Psoas muscle (tissue), 8 donors: Measurements from ENCODE around the gene GCN1. TPM values are rescaled to one million over a fixed set of nuclear protein-coding genes. Genes with fewer than 3 reads are reported as not detected.

Source experiments
- ATAC-seq, 4 donors: fragments of 200-7000 bp; cut with Tn5 transposase; one replicate each; pipeline ENCODE4 v1.9.1; 2020; ENCODE audit warnings: moderate library complexity in 3 of 4, mild to moderate bottlenecking in 2 of 4
- DNase-seq, 2 donors: peaks; one replicate each; pipeline ENCODE4 v3.0.0-alpha.2; 2020
- H3K27ac ChIP-seq: fragments of 200-600 bp; one replicate; pipeline ENCODE4 v1.8.0; 2022
- H3K27me3 ChIP-seq, 3 donors: fragments of 200-600 bp in 1 of 3; one replicate each; pipeline versions ENCODE4 v1.6.1 to v1.8.0; 2013 to 2022; ENCODE audit warnings: low read length in 2 of 3, mild to moderate bottlenecking in 2 of 3, moderate library complexity in 1 of 3; ENCODE audit not compliant: insufficient read depth in 3 of 3
- H3K36me3 ChIP-seq, 2 donors: fragments of 200-600 bp in 1 of 2; one replicate each; pipeline versions ENCODE4 v1.6.1 to v1.8.0; 2013 to 2022; ENCODE audit warnings: low read depth in 1 of 2, mild to moderate bottlenecking in 1 of 2, moderate library complexity in 1 of 2; ENCODE audit not compliant: insufficient read depth in 1 of 2
- H3K4me1 ChIP-seq: fragments of 200-600 bp; one replicate; pipeline ENCODE4 v1.8.0; 2022
- H3K4me3 ChIP-seq: fragments of 200-600 bp; one replicate; pipeline ENCODE4 v1.8.0; 2022; ENCODE audit warnings: mild to moderate bottlenecking
- H3K9me3 ChIP-seq: fragments of 200-600 bp; one replicate; pipeline ENCODE4 v1.8.0; 2022
- WGBS, 3 donors: extraction: QIAGEN DNeasy Blood & Tissue Kit; methylation state at CpG; one replicate each; pipeline versions ENCODE4 v1.1.6 to v1.1.7; 2013; 5-methylcytosine and 5-hydroxymethylcytosine counted together
- intact Hi-C, 2 donors: fragments of 100-400 bp; cut with DNase I; formaldehyde crosslinking; loops; one replicate each; pipeline versions ENCODE4 v1.11.0 to v1.14.2; 2022
- polyA plus RNA-seq, 3 donors: library from polyadenylated mRNA; stranded (reverse); fragments of 200-250 nt; gene quantifications; one replicate each; pipeline ENCODE4 v1.2.3, GENCODE V29; 2013
- total RNA-seq, 4 donors: library from RNA; stranded (reverse); fragmentation: NEBNext Ultra II Directional in 2 of 4; extraction: Animal tissue kit (Norgen Biotek cat#: 25700) in 2 of 4; gene quantifications; one replicate each; pipeline versions ENCODE4 v1.2.1 to v1.2.4, GENCODE V29; 2021 to 2023
- TF ChIP-seq, protein P1 (sequence below): fragments of 200-600 bp; IDR thresholded peaks from one replicate; pipeline ENCODE4 v1.8.0; 2022; ENCODE audit warnings: antibody characterized with exemption
- donor health status: healthy with polysubstance abuse.
- donor health status: DM: no; HTN: no; CAD: no; lungs with moderate emphysema.
- donor health status: Bipolar disorder and iron deficiency.
- donor health status: healthy.
- donor health status: DM: yes; HTN: yes; CAD: no.
- donor health status: DM: no; HTN: no; CAD: no.
- donor health status: DM: no; HTN: no; CAD: no.
- donor health status: DM: yes; HTN: yes; CAD: no.

The GCN1 gene
- total and polyA plus RNA-seq, 7 donors, result 19.6 to 80.9 (median 63.1) TPM

GRCh38 chr12:120109570-120110267, 84.8 kb downstream of the GCN1 start:
- peaks cover 0 to 32% of the 10 kb centered on the region in 2 donors for H3K36me3 ChIP-seq
- no peak overlapping the region for H3K4me3 ChIP-seq
- H3K4me1 ChIP-seq, result peaks cover 22% of the 10 kb centered on the region
- no peak for ATAC-seq
- H3K27ac ChIP-seq, result no peak overlapping the region
- H3K9me3 ChIP-seq, result no peaks in the 10 kb centered on the region
- 77 to 86% (median 81%) methylated on average over 10 of the region's 10 CpGs for WGBS, 3 donors
- H3K27me3 ChIP-seq, result no peaks in the 10 kb centered on the region
- TF ChIP-seq, protein P1, sequence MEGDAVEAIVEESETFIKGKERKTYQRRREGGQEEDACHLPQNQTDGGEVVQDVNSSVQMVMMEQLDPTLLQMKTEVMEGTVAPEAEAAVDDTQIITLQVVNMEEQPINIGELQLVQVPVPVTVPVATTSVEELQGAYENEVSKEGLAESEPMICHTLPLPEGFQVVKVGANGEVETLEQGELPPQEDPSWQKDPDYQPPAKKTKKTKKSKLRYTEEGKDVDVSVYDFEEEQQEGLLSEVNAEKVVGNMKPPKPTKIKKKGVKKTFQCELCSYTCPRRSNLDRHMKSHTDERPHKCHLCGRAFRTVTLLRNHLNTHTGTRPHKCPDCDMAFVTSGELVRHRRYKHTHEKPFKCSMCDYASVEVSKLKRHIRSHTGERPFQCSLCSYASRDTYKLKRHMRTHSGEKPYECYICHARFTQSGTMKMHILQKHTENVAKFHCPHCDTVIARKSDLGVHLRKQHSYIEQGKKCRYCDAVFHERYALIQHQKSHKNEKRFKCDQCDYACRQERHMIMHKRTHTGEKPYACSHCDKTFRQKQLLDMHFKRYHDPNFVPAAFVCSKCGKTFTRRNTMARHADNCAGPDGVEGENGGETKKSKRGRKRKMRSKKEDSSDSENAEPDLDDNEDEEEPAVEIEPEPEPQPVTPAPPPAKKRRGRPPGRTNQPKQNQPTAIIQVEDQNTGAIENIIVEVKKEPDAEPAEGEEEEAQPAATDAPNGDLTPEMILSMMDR, result no peak
- DNase-seq, result no peak
- intact Hi-C loops, result loop anchor here in 1 of 2 donors (10.0 kb wide), 1 partner anchor 155 kb away; the partner anchor contains the start of gene PXN

- Histone ChIP-seq H3K27me3 (no peaks in the 10 kb centered on the region), H3K36me3 (peaks cover 0 to 42% of the 10 kb centered on the region in 2 donors), H3K9me3 (no peaks in the 10 kb centered on the region), H3K4me1 (peaks cover 36% of the 10 kb centered on the region), H3K27ac (no peak overlapping the region), H3K4me3 (no peak overlapping the region)
- DNase-seq (no peak), ATAC-seq (no peak)
- WGBS, 3 donors, result 91 to 100% (median 96%) methylated on average over 1 of the region's 1 CpG
- TF ChIP-seq, protein P1, result no peak
- intact Hi-C loops, result no loop called here
These were observed 88.4 kb downstream of the GCN1 start for GRCh38 chr12:120106151-120106550.

DNA sequence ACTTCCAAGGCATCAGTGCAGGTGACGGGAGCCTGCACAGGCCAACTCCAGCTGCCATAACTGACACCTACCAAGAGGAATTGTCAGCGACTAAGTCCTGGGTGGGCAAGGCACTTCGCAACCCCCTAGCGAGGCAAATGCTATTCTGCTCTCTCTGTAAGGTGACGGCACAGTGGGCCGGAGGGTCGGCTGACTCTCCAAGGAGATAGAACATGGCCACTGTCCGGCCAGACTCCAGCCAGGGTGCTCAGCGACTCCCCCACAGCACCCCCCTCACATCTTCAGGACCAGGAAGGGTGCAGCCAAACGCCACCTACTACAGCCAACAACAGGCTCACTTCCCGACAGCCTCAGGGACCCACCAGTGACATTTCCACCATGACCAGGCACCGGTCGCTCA, 91.1 kb downstream of the GCN1 start:
- H3K27ac ChIP-seq, result no peak overlapping the region
- DNase-seq (no peak), ATAC-seq (no peak)
- H3K4me3 ChIP-seq, result no peak overlapping the region
- peaks cover 28% of the 10 kb centered on the region for H3K4me1 ChIP-seq
- TF ChIP-seq, protein P1, result no peak
- H3K36me3 ChIP-seq, result peaks cover under 1 to 47% of the 10 kb centered on the region in 2 donors
- 93 to 97% (median 97%) methylated on average over 13 of the region's 13 CpGs for WGBS, 3 donors
- intact Hi-C loops, result no loop called here
- H3K9me3 ChIP-seq, result no peaks in the 10 kb centered on the region
- H3K27me3 ChIP-seq, result no peaks in the 10 kb centered on the region

DNA sequence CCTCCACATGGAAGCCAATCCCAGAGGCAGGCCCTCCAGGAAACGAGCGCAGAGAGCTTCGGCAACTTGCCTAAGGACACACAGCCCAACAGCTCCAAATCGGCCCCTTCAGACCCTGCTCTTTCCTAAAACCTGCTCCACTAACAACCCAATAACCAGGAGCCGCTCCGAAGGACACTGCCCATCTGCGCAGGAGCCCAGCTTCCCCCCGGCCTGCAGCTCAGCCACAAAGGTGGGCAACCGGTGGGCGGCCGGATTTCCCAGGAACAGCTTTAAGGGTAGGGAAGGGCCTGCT, 91.5 kb downstream of the GCN1 start:
- 87 to 94% (median 94%) methylated on average over 11 of the region's 11 CpGs for WGBS, 3 donors
- H3K4me1 ChIP-seq, result peaks cover 28% of the 10 kb centered on the region

More for the DNA sequence above, 91.5 kb downstream of the GCN1 start:
- TF ChIP-seq, protein P1, result no peak
- H3K4me3 ChIP-seq, result no peak overlapping the region
- no peaks in the 10 kb centered on the region for H3K9me3 ChIP-seq
- DNase-seq (peak in 1 of 2 donors; percentile 48), ATAC-seq (no peak)
- intact Hi-C loops, result no loop called here
- H3K27me3 ChIP-seq, result no peaks in the 10 kb centered on the region
- H3K27ac ChIP-seq, result no peak overlapping the region
- peaks cover 3 to 47% of the 10 kb centered on the region in 2 donors for H3K36me3 ChIP-seq
